HG03060 (cell line): Measurements from ENCODE around the gene ZC3HAV1L.
"Not testable (repeated sequence)": the region's sequence is repeated elsewhere in the genome, so short reads cannot be mapped to it uniquely, and the experiment has no call there.

Source experiments
- ATAC-seq: cut with Tn5 transposase; IDR thresholded peaks from one replicate; pipeline ENCODE4 v1.9.1; 2021; ENCODE audit warnings: low read depth, moderate number of reproducible peaks; ENCODE audit not compliant: unreplicated experiment

ZC3HAV1L gene

GRCh38 chr7:139035586-139036353, at the start of gene ZC3HAV1L:
Gene ZC3HAV1L (minus strand): TSS chr7:139036042. CDS start chr7:139036017, 25 bp downstream.
- ATAC-seq, result peak; percentile 73

GRCh38 chr7:139084709-139085108, 48.9 kb upstream of the ZC3HAV1L start:
- ATAC-seq, result no peak

- ATAC-seq, result no peak
These were observed 45.7 kb upstream of the ZC3HAV1L start for GRCh38 chr7:139081584-139081983.

GRCh38 chr7:139080905-139081304, 45.1 kb upstream of the ZC3HAV1L start:
- ATAC-seq, result no peak

GRCh38 chr7:139079861-139080260, 44.0 kb upstream of the ZC3HAV1L start:
- ATAC-seq, result no peak

- no peak for ATAC-seq
These were observed 43.1 kb upstream of the ZC3HAV1L start for GRCh38 chr7:139078911-139079310.

- ATAC-seq, result no peak
These were observed 42.6 kb upstream of the ZC3HAV1L start for GRCh38 chr7:139078399-139078798.

- not testable (repeated sequence) for ATAC-seq
These were observed 41.9 kb upstream of the ZC3HAV1L start for GRCh38 chr7:139077706-139078105.

GRCh38 chr7:139075871-139076686, 40.2 kb upstream of the ZC3HAV1L start:
- no peak for ATAC-seq

- no peak for ATAC-seq
These were observed 39.3 kb upstream of the ZC3HAV1L start for GRCh38 chr7:139075031-139075652.

- ATAC-seq, result no peak
These were observed 37.0 kb upstream of the ZC3HAV1L start for GRCh38 chr7:139072796-139073195.

- ATAC-seq, result no peak
These were observed 35.8 kb upstream of the ZC3HAV1L start for GRCh38 chr7:139071680-139072079.

- no peak for ATAC-seq
These were observed 32.9 kb upstream of the ZC3HAV1L start for GRCh38 chr7:139068544-139069399.

- no peak for ATAC-seq
These were observed 30.5 kb upstream of the ZC3HAV1L start for GRCh38 chr7:139066315-139066714.

- ATAC-seq, result no peak
These were observed 29.5 kb upstream of the ZC3HAV1L start for GRCh38 chr7:139065323-139065722.

GRCh38 chr7:139061416-139061815, 25.6 kb upstream of the ZC3HAV1L start:
- no peak for ATAC-seq

- ATAC-seq, result no peak
These were observed 24.9 kb upstream of the ZC3HAV1L start for GRCh38 chr7:139060695-139061237.

- no peak for ATAC-seq
These were observed 24.1 kb upstream of the ZC3HAV1L start for GRCh38 chr7:139059905-139060304.

- ATAC-seq, result no peak
These were observed 23.1 kb upstream of the ZC3HAV1L start for GRCh38 chr7:139058943-139059342.

GRCh38 chr7:139055674-139056073, 19.8 kb upstream of the ZC3HAV1L start:
- no peak for ATAC-seq
